Gastroesophageal sphincter (tissue), 3 donors: Measurements from ENCODE around the gene KCNQ1OT1.

Source experiments
- CTCF ChIP-seq, 4 experiments: fragments of 200-600 bp in 2 of 4; fragments of 450-650 bp in 2 of 4; sonication (generic) in 1 of 4; IDR thresholded peaks; one replicate each; pipeline ENCODE4 v1.5.1; 2017 to 2019; ENCODE audit warnings: antibody characterized with exemption in 4 of 4, mild to moderate bottlenecking in 2 of 4, moderate library complexity in 2 of 4
- EP300 ChIP-seq: sonication (generic); formaldehyde crosslinking; IDR thresholded peaks from one replicate; pipeline ENCODE4 v1.6.1; 2017; ENCODE audit warnings: antibody characterized with exemption, mild to moderate bottlenecking
- POLR2A ChIP-seq, 2 donors: fragments of 450-650 bp; IDR thresholded peaks; one replicate each; pipeline ENCODE4 v1.6.1; 2017; ENCODE audit warnings: antibody characterized with exemption in 2 of 2, mild to moderate bottlenecking in 2 of 2, moderate library complexity in 1 of 2
- POLR2AphosphoS5 ChIP-seq: sonication (generic); formaldehyde crosslinking; IDR thresholded peaks from one replicate; pipeline ENCODE4 v1.6.1; 2017; ENCODE audit warnings: antibody characterized with exemption

- TF ChIP-seq POLR2AphosphoS5 (no peak), CTCF (IDR thresholded peaks at IDR 0.05) (no peak), POLR2A (IDR thresholded peaks at IDR 0.05) (no peak), EP300 (no peak)
These were observed 117.3 kb downstream of the KCNQ1OT1 start for GRCh38 chr11:2582351-2582945.
